Muscle of leg (tissue), 11 donors: ENCODE data around the gene RPH3AL. TPM values are rescaled to one million over a fixed set of nuclear protein-coding genes. Genes with fewer than 3 reads are reported as not detected.

Experiments
- DNase-seq: peaks from one replicate; pipeline ENCODE4 v3.0.0; 2013
- H3K27ac ChIP-seq: one replicate; pipeline ENCODE4 v1.5.1; 2013; ENCODE audit warnings: mild to moderate bottlenecking, low read length, control low read depth
- H3K27me3 ChIP-seq: one replicate; pipeline ENCODE4 v1.6.1; 2013; ENCODE audit warnings: low read length; ENCODE audit not compliant: control insufficient read depth, insufficient read depth
- H3K36me3 ChIP-seq: one replicate; pipeline ENCODE4 v1.6.1; 2013; ENCODE audit warnings: low read length; ENCODE audit not compliant: control insufficient read depth, insufficient read depth
- H3K4me1 ChIP-seq: one replicate; pipeline ENCODE4 v1.6.1; 2013; ENCODE audit warnings: low read length; ENCODE audit not compliant: control insufficient read depth, insufficient read depth
- H3K4me3 ChIP-seq: one replicate; pipeline ENCODE4 v1.5.1; 2013; ENCODE audit warnings: low read length, control low read depth
- H3K9me3 ChIP-seq: replicated peaks from 2 replicates; pipeline ENCODE4 v1.6.1; 2013; ENCODE audit warnings: low read depth, low read length; ENCODE audit not compliant: control insufficient read depth
- WGBS: methylation state at CpG from one replicate; pipeline ENCODE4 v1.1.5; 2013; ENCODE audit warnings: missing lambda C conversion rate; ENCODE audit not compliant: insufficient coverage; 5-methylcytosine and 5-hydroxymethylcytosine counted together
- polyA plus RNA-seq, 8 donors: library from polyadenylated mRNA; unstranded; fragments of 120-200 nt; gene quantifications; one replicate each; pipeline versions ENCODE4 v1.2.1 to v1.2.3, GENCODE V29; 2013; ENCODE audit warnings: inconsistent platforms in 1 of 8, low replicate concordance in 1 of 8; ENCODE audit not compliant: insufficient read length in 8 of 8, insufficient read depth in 1 of 8
- total RNA-seq: library from RNA; stranded (reverse); fragments of 120-200 nt; gene quantifications from one replicate; pipeline ENCODE4 v1.2.4, GENCODE V29; 2013

RPH3AL gene
- total and polyA plus RNA-seq, 9 donors = 3.0 to 6.1 (median 4.8) TPM

DNA sequence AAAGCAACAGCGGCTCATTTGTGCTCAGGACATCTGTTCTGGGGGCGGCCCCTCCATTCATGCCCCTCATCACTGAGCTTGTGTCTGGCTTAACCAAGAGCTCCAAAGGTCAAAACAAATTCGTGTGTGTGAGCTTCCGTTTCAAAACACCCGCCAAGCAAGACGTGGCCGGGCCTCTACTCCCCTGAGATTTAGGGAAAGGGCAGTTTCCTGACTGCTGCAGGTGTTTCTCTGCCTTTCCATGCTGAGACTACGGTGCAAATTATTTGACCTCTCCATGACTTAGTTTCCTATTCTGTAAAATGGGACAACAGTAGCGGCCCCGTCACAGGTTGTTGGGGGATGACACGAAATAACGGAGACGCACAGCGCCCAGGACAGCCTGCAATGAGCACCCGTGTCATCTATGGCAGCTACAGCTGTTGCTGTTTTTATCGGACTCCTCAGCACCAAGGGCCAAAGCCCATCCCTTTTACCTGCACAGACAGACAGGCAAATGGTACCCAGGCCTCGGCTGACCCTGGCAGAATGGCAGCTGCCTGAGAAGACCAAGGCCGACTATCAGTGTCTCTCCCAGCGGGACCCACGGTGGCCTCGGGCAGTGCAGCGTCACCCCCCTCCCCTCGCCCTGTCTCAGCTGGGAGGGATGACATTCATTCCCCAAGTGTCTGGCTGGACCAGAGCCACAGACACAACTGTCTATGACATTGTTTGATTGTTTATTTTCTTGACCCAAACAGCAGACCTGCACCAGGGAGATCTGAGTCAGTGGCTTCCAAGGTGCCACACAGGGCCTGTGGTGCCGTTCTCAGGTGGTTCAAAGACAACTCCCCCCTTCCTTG lies 120.4 kb downstream of the RPH3AL start:
- H3K4me3 ChIP-seq = no peak overlapping the region
- H3K27ac ChIP-seq = no peak overlapping the region
- peaks cover 53% of the 10 kb centered on the region for H3K4me1 ChIP-seq
- no peaks in the 10 kb centered on the region for H3K27me3 ChIP-seq
- no peaks in the 10 kb centered on the region for H3K36me3 ChIP-seq
- no peaks in the 10 kb centered on the region for H3K9me3 ChIP-seq
- 60% methylated on average over 19 of the region's 24 CpGs for WGBS
- DNase-seq = no peak

DNA sequence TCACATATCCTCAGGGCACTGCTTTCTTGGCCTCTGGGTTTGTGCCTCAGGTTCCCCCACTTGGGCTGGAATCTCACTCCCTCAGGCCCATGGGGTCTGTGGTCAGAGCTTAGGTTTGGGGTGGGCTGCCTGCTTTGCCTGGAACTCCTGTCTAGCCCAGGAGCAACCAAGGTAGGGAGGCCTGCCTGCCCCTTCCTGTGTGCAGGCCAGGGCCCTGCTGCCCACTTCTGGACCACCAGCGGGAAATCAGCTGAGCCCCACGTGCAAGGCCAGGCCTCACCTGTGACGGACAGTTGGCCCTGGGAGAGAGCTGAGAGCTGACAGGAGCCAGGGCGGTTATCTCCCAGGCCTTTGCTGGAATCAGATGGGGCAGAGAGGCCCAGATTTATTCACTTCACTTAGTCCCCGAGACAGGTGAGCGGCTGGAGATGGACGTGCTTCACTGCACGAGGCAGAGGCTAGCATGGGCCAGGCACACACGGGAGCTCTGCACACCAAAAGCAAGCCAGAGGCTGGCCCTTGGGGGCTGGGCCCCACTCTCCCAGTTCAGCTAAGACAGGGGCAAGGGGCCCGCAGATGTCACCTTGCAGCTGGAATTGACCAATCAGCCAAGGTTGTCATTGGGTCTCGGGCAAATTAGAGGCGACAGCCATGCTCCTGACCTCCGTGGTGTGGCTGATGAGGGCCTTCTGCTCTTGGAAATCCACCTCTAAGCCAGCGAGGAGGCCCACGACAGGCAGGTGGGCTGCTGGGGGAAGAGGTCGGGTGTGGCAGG lies 121.2 kb downstream of the RPH3AL start:
- 56% methylated on average over 15 of the region's 16 CpGs for WGBS
- DNase-seq = no peak
- no peak overlapping the region for H3K27ac ChIP-seq
- no peaks in the 10 kb centered on the region for H3K9me3 ChIP-seq
- no peaks in the 10 kb centered on the region for H3K27me3 ChIP-seq
- H3K4me1 ChIP-seq = peaks cover 61% of the 10 kb centered on the region
- no peaks in the 10 kb centered on the region for H3K36me3 ChIP-seq
- H3K4me3 ChIP-seq = no peak overlapping the region

DNA sequence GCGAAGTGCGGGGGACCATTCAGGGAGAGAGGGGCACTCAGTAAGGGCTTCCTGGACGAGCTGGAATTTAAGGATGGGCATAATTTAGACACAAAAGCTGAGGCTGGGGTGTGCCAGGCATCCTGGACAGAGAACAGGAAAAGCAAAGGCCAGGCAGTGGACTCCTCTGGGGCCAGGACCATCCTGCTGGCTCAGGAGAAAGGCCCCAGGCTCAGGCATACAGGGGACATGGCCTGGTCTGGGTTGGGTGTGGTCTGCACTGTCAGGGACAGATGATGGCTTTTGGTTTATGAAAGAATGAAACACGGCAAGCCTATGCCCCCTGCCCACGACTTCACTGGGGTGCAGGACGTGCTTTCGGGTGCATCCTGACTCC lies 122.2 kb downstream of the RPH3AL start:
- Histone ChIP-seq H3K36me3 (no peaks in the 10 kb centered on the region), H3K9me3 (no peaks in the 10 kb centered on the region), H3K4me1 (peaks cover 70% of the 10 kb centered on the region), H3K27me3 (no peaks in the 10 kb centered on the region), H3K4me3 (no peak overlapping the region), H3K27ac (no peak overlapping the region)
- WGBS = 96% methylated on average over 3 of the region's 7 CpGs
- DNase-seq = no peak

DNA sequence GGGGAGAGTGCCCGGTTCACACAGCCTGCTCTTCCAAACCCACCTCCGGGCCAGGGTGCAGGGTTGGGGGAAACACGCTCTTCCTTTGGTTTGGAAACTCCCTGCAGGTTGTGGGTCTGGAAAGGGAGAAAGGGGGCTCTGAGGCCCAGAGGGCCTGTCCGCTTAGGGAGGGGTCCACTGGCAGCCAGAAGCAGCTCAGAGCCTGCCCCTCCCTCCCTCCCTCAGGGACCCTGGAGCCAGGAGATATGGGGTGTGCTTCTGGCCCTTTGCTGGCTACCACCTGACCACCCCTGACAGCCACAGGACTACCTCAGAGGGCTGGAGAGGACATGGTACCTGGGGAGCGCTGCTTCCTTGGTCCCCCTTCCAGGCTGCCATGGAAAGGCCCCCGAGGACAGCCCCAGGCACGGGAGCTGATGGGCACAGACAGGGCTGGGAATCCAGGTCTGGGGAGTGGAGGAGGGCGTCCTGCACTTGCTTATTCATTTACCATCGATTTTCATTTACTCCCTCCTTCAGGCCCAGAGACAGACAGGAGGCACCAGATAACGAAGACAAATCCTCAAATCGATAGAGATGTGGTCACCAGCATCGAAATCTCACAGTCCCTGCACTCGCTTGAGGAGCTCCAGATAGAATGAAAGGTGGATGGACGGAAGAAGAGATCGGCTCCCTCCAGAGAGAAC lies 122.8 kb downstream of the RPH3AL start:
- no peak overlapping the region for H3K4me3 ChIP-seq
- peaks cover 68% of the 10 kb centered on the region for H3K4me1 ChIP-seq
- peak overlapping the region; percentile 15 for H3K27ac ChIP-seq
- H3K36me3 ChIP-seq = no peaks in the 10 kb centered on the region
- no peaks in the 10 kb centered on the region for H3K27me3 ChIP-seq
- 96% methylated on average over 4 of the region's 15 CpGs for WGBS
- no peak for DNase-seq
- no peaks in the 10 kb centered on the region for H3K9me3 ChIP-seq

DNA sequence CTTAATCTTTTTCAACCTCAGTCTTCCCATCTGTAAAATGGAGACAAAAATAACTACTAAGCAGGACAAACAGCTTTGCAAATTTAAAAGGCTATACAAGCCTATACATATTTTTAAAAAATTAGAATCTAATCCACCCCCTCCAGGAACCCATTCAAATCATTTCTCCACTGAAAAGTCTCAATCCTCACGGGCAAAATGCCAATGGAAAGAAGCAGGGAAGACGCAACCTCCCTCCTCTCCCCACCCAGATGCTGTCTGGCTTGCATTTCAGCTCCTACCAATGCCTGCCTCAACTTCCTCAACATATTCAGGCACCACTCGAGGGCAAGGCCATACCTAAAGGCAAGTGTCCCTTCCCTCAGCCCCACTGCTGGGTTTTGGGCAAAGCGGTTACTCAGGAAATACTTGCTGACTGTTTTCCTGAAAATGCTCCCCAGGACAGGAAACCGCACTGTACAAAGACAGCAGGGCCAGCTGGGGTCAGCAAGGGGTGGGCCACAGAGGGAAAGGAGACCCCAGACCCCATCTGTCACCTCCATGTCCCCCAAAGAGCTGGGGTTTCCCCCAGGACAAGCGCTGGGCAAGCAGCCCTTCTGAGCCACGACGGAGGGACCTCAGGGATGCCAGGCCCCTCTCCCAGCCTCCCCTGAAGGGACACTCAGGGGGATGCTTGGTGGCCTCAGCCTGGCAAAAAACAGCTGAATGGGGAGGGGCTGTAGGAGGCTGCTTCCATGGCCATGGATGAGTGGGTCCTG lies 123.5 kb downstream of the RPH3AL start:
- Histone ChIP-seq H3K4me3 (no peak overlapping the region), H3K27ac (peak overlapping the region; percentile 53), H3K4me1 (peaks cover 63% of the 10 kb centered on the region), H3K27me3 (no peaks in the 10 kb centered on the region), H3K36me3 (no peaks in the 10 kb centered on the region), H3K9me3 (no peaks in the 10 kb centered on the region)
- WGBS = 59% methylated on average over 6 of the region's 8 CpGs
- peak; percentile 71 for DNase-seq

DNA sequence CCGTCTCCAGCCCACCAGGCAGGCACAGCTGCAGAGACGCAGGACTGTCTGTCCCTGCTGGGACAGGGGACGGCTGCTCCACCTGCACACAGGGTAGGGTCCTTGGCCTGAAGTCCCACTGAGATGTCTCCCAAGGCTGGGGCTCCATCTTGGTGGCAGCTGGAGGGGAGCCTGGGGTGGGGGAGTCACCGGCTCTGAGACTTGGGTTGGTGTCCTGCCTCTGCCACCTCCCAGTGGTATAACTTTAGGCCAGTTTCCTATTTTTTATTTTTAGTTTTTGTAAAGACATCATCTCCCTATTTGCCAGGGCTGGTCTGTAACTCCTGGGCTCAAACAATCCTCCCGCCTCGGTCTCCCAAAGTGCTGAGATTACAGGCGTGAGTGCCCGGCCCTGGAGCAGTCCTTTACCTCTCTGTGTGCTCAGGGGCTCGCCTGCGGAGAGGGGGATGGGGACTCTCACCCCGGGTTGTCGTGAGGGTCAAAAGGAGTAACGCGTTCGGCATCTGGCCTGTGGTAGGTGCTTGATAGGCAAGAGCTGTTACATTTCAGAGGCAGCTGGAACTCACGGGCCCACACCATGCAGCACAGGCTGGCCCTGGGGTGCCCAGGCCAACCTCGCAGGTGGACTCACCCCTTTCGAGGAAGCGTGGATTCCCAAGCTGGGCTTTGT lies 124.5 kb downstream of the RPH3AL start:
- 67% methylated on average over 15 of the region's 19 CpGs for WGBS
- Histone ChIP-seq H3K9me3 (no peaks in the 10 kb centered on the region), H3K27me3 (peaks cover 2% of the 10 kb centered on the region), H3K27ac (peak overlapping the region; percentile 86), H3K4me3 (no peak overlapping the region), H3K4me1 (peaks cover 57% of the 10 kb centered on the region), H3K36me3 (no peaks in the 10 kb centered on the region)
- no peak for DNase-seq

DNA sequence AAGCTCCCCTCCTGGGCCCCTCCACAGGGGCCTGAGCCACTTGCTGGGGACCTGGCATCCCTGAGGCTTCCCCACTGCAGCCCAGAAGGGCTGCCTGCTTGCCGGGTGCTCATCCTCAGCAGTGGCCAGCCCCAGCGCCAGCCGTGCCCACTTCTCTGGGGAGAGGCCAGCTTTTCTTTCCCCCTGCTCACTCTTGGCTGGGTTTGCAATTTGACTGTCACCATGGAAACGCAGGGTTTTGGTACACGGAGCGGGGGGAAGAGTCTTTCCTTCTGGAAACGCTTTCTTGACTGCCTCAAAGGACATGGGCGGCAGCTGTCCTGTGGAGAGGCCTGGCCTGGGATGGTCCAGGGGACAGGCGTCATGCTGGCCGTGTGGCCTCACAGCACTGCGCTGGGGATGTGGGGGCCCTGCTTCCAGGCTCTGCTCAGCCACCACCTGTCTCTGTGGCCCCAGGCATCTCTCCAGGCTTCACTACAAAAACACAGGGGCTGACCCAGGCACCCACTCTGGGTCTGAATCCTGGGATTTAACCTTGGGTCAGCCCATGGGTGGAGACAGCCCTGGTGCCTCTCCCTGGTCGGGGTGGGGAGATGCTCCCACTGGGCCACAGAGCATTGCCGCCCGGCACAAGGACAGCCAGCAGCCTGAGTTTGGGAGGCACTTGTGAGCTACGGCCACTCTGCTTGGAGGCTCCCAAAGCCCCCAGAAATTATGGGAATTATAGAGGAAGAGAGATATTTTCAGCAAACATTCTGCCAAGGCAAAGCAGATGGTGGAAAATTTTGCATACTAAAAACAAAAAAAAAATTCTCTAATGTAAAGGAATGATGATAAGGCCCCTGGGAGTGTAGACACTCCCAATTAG lies 125.3 kb downstream of the RPH3AL start:
- Histone ChIP-seq H3K27me3 (peaks cover 2% of the 10 kb centered on the region), H3K4me1 (peaks cover 52% of the 10 kb centered on the region), H3K27ac (peak overlapping the region; percentile 86), H3K36me3 (no peaks in the 10 kb centered on the region), H3K4me3 (no peak overlapping the region), H3K9me3 (no peaks in the 10 kb centered on the region)
- peak; percentile 86 for DNase-seq
- 30% methylated on average over 12 of the region's 15 CpGs for WGBS

DNA sequence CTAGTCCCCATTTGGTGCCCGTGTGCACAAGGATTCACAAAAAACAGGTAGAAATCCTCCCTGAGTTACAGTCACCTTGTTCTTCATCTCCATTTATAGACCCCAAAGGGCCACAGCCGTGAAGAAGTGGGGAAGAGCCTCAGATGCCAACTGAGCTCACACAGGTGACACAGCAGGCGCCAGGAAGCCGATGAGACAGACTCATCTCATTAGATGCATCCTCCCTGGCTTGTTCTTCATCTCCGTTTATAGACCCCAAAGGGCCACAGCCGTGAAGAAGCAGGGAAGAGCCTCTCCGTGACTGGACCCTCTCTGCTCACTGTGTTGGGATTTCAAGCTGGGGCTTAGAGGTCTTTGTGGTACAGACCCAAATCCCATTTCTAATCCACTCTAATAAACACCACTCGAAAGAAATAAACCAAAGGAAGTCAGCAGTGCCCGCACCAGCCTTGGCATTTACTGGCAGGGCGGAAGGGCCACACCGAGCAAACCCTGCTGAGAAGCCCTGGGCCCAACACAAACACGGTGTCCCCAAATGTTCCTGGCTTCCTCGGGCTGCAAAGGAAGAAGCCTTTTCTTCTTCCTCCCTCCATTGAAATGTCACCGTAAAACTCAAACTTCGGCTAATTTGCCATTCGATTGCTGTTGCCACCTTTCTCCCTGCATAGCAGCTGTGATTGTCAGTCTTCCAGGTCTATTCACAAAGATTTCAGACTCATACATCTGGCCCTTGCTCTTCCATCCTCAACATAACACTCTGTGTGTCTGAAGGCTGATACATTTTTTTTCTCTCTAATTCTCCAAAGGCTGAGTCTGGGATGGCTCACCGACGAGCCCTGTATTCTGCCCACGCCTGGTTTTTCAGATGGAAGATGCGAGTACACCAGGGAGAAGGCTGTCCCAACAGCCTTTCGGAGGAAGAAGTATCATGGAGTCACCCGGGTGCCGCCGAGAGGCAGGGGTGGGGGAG lies 126.2 kb downstream of the RPH3AL start:
- WGBS = 48% methylated on average over 16 of the region's 24 CpGs
- Histone ChIP-seq H3K4me1 (peaks cover 48% of the 10 kb centered on the region), H3K27ac (peak overlapping the region; percentile 86), H3K9me3 (no peaks in the 10 kb centered on the region), H3K36me3 (no peaks in the 10 kb centered on the region), H3K4me3 (no peak overlapping the region), H3K27me3 (peaks cover 2% of the 10 kb centered on the region)
- DNase-seq = peak; percentile 47
